GM19455 (cell line): Measurements from ENCODE around the gene SLC6A7.

Experiments
- ATAC-seq: cut with Tn5 transposase; IDR thresholded peaks from one replicate; pipeline ENCODE4 v1.9.1; 2021; ENCODE audit not compliant: unreplicated experiment

The SLC6A7 gene

GRCh38 chr5:150155258-150156026, 34.4 kb upstream of the SLC6A7 start, which contains the start of gene PDGFRB:
Gene PDGFRB (minus strand): TSS chr5:150155845. CDS start chr5:150137047, 18,798 bp downstream.
- no peak for ATAC-seq

- ATAC-seq = no peak
These were observed 33.9 kb upstream of the SLC6A7 start for GRCh38 chr5:150156027-150156368.

DNA sequence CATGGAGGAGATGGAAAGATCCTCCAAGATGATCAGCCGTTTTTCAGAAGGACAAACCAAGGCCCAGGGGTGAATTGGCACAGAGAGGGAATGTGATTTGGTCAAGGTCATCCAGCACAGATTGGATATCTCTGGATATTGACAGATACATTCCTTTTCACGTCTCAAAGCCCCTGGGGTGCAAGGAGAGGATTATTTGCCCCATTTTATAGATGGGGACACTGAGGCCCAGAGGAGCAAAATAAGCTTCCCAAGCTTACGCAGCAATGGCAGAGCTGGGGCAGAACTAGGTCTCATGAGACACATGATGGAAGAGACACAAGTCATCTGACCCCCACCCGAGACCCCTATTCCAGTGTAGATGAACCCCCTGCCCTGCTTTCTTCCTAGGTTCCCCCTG, 33.3 kb upstream of the SLC6A7 start:
- no peak for ATAC-seq

DNA sequence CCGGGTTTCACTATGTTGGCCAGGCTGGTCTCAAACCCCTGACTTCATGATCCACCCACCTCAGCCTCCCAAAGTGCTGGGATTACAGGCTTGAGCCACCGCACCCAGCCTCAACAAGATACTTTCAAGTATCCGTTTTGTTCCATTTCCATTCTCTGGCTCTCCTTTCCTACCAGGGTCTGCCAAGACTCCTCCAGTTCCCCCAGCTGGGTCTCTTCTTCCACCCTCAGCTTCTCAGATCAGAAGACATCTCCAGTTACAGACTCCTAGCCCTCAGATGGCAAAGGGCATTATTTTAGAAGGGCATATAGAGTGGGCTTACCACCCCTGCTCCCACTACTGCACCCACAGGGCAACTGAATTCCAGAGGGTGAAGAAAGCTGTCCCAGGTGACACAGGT, 32.7 kb upstream of the SLC6A7 start:
- ATAC-seq = no peak

DNA sequence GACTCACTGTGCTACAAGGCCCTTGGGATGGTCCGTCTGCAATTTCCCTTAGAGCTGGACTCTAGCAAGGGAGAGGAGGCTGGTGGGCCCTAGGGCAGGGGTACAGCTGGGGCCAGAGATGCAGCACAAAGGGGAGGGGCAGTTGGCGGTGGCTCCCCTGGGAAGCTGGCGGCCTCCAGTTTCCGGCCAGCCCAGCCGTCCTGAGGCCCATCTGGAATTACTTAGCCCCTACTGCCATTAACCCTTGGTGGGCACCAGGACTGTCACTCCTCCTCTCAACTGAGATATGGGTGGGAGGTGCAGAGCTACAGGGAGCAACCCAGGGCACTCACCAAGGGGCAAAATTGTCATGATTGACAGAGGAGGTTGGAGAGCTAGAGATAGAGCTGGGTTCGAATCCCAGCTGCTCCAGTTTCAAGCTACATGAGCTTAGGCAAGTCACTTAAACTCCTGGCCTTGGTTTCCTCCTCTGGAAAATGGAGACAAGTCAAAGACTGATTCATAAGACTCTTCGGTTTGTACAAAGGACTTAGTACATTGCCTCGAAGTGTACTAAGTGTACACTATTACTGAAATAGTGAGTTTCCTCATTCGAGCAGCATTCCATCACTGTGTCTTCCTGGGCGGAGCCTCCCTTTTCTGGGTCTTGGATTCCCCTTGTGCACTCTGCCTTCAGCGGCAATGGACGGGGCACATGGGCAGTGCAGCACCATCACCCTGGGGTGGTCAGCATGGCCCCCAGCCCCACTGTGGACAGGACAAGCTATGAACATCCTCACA, 31.5 kb upstream of the SLC6A7 start:
- no peak for ATAC-seq

DNA sequence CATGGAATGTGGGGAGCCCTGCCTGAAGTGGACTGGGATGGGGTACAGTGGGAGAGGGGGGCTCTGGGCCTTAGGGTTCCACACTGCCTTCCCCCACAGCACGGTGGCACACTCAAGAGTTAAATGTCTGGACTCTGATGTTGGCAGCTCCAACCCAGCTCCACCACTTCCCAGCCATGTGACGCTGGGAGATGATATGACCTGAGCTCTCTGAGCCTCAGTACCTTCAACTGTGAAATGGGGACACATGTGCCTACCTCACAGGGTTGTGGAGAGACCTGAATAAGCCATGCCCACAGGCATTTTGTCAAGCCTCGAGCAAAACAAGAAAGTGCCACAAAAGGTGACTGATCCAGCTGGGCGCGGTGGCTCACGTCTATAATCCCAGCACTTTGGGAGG, 30.8 kb upstream of the SLC6A7 start:
- ATAC-seq = no peak

DNA sequence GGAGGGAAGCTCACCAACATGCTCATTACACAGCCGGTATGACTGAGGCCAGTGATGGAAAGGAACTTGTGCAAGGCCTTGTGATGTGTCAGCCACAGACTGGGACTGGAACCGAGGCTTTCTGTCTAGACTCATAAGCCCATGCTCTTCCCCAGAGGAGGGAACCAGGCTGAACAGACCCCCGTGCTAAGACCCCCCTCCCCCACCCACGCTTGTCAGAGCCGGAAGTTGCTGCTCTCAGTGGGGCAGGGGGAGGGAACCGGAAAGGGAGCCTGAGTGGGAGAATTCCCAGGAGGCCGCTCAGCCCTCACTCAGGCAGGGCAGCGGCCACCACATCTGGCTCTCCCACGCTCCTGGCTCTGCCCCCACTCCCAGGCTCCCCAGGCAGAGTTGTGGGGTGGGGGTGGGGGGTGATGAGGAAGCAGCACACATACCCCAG, 30.1 kb upstream of the SLC6A7 start:
- ATAC-seq = no peak

GRCh38 chr5:150160448-150161081, 29.3 kb upstream of the SLC6A7 start:
- ATAC-seq = no peak

DNA sequence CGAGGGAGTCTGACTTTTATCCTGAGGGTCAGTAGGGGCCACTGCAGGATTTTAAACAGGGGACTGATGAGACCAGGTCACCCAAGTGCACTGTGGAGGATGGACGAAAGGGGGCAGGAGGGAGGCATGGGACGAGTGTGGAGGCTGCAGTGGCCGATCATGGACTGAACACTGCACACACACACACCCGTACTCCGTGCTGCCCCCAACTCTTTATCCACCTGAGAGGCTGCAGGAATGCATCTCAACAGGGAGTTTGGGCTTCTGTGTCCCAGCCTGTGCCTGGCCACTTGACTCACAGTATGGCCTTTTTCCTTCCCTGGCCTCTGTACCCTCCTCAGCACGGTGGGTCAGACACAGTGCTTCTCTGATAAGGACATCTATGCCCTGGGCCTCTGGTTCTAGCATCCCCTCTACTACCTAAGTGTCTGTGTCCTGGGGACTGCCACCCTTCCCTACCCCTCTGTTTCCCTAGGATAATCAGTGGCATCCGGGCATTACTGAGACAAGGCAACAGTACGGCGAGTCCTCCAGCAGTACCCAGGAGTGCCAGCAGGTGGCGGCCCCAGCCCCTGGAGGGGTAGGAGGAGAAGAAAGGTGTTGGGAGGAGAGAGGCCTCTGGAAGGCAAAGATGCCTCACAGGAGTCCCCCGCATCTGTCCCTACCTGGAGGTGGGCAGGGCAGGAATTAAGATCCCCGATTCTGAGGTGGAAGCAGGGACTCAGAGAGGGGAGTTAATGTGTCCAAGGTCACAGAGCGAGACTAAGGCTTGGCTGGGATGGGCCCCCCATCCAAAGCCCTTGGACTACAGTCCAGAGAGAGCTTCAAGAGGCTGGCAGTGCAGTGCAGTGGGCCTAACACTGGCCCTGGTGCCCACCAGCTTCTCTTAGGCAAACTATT, 28.4 kb upstream of the SLC6A7 start:
- ATAC-seq = peak; percentile 72

DNA sequence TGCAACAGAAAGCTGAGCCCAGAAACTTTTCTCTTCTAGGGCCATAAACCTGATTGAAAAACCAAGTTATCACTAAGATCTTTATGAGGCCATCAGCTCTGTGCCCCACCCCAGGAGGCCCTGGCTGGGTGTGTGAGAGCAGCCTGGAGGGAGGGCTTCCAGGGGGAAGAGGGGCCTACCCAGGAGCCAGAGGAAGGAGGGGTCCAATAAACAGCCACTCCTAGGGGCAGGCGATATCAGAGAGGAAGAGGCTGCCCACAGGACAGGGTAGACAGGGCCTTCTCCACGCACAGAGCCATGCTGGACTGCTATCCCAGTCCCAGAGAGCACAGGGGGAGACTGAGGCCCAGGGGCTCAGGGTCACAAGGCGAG, 27.7 kb upstream of the SLC6A7 start:
- ATAC-seq = no peak

DNA sequence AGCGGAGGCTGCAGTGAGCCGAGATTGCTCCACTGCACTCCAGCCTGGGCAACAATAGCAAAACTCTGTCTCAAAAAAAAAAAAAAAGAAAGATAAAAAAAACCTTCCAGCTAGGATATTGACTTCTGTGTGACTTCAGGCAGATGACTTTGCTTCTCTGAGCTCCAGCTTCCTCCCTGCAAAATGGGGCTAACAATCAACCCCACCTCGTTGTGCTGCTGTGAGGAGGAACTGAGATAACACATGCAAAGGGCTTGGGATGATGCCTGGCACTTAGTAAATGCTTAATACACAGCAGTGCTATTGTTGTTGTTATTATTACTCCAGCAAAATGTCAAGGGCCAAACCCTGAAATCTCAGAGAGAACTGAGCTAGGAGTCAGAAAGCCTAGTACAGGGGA, 26.8 kb upstream of the SLC6A7 start:
- no peak for ATAC-seq

DNA sequence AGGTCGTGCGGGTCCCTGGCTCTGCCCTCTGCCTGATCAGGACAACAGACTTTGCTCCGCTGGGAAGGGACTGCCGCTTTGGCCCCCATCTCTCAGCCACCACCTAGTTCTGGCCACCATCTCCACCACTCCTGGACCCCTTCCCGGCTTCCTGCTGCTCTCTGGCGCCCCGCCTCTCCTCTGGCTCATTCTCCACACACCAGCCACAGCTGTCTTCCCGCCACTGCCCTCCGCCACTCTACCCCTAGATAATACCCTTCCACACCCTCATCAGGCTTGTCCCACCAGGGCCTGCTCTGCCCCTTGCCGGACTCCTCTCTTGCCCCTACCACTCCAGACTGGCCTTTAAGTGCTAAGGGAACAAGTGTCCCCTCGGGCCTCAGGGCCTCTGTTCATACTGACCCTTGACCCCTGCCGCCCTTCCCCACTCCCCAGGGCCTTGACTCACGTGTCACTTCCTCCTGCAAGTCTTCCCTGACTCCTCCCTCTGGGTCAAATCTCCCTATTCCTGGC, 26.3 kb upstream of the SLC6A7 start:
- ATAC-seq = no peak

DNA sequence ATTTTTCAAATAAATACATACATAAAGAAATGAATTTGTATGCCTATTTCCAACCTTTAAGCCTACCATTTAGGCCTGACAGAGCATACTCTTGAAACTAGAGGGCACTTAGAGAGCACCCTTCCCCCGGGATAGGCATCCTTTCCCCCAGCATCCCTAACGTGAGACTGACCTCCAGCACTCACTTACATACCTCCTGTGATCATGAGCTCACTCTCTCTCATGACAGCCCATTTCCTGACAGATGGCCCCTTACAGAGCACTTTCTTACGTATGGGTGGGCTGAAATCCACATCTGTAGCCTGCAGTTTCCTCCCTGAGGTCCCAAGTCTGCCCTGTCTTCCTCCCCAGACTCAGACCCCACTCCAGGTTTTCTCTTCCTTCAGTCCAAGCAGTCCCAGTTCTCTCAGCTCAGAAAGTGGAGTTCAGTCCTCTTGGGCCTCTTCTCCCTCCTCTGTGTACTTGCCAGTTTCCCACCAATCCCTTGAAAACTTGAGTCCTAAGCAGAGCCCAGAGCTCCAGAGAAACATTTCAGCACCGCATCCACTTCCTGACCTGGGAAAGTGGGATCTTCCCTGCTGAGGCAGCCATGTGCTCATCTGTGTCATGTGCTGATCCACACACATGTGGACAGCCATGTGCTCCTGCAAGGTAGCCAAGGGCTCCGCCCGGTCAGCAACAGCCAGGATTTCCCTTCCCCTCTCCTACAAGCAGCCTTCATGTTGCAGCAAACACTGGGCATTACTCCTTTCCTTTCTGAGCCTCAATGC, 25.5 kb upstream of the SLC6A7 start:
- no peak for ATAC-seq

DNA sequence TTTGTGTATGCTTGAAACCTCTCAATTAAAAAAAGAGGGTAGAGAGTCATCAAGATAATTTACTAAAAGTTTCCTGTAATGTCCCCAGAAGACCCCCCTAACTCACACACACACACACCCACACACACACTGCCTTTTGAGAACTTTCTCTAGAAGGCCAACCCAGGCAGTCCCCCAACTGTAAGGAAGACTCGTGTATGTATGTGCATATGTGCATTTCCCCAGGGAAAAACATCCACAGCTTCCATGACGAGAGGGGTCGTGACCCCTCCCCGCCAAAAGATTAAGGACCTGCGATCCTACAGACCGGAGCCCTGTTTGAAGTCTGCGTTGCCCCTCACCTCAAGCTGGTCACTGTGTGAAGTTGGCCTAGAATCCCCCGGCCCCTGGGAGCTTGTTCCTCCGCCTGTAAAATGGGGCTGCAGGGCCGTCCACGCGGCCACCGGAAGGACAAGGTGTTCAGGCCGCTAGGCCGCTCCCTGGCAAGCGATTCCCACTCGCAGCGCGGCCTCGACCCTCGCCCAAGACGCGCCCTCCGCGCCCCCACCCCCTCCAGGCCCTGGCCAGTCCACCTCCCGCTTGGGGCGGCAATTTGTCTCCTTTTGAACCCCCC, 23.7 kb upstream of the SLC6A7 start:
- no peak for ATAC-seq

GRCh38 chr5:150166650-150167511, 23.0 kb upstream of the SLC6A7 start, which contains the start of gene CDX1:
Gene CDX1 (plus strand): TSS chr5:150166778. CDS start chr5:150166877, 99 bp downstream.
- ATAC-seq = no peak

- ATAC-seq = no peak
These were observed 22.4 kb upstream of the SLC6A7 start for GRCh38 chr5:150167512-150167850.

DNA sequence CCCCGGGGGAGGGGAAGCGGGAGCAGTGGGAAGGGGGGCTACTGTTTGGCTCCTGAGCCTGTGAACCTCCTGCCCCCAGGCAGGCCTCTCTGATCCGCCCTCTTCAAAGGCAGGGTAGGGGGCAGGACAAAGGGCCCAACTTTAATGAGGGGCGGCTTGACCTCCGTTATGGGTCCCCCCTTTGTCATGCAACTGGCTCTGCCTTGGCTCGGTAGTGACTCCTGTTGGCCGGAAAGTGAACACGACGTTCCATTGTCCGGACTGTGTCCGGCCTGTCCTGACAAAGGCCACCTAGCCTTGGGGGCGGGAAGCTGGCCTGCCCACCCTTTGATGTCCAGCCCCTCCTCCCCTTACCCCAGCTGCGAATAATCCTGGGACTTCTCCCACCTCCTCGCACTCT, 22.0 kb upstream of the SLC6A7 start:
- no peak for ATAC-seq

- no peak for ATAC-seq
These were observed 21.0 kb upstream of the SLC6A7 start for GRCh38 chr5:150168864-150169263.

- ATAC-seq = no peak
These were observed 17.7 kb upstream of the SLC6A7 start for GRCh38 chr5:150172145-150172544.
